CD14-positive monocyte (primary cell): Measurements from ENCODE around the gene OR1N1. TPM values are rescaled to one million over a fixed set of nuclear protein-coding genes. Genes with fewer than 3 reads are reported as not detected.

ENCODE experiments used
- DNase-seq, 3 donors: peaks; one replicate each; pipeline ENCODE4 v3.0.0-alpha.2; 2011 to 2022
- H2AFZ ChIP-seq: 2 replicates; pipeline ENCODE4 v1.6.0; 2012; ENCODE audit warnings: mild to moderate bottlenecking, low read depth, low read length, inconsistent platforms; ENCODE audit not compliant: insufficient read depth, poor library complexity, severe bottlenecking
- H3K27ac ChIP-seq, 2 donors: 1 replicate in 1 of 2; 2 replicates in 1 of 2; pipeline ENCODE4 v1.5.1; 2012 to 2013; ENCODE audit warnings: low read length in 2 of 2, control low read depth in 1 of 2, inconsistent platforms in 1 of 2, low read depth in 1 of 2, mild to moderate bottlenecking in 1 of 2
- H3K27me3 ChIP-seq, 2 donors: one replicate each; pipeline versions ENCODE4 v1.6.0 to v1.6.1; 2011 to 2013; ENCODE audit warnings: low read length in 2 of 2; ENCODE audit not compliant: control insufficient read depth in 2 of 2, insufficient read depth in 2 of 2
- H3K36me3 ChIP-seq, 2 donors: replicated peaks in 1 of 2; 1 replicate in 1 of 2; 2 replicates in 1 of 2; pipeline versions ENCODE4 v1.5.1 to v1.6.1; 2012 to 2013; ENCODE audit warnings: low read length in 2 of 2, control low read depth in 1 of 2, inconsistent platforms in 1 of 2, mild to moderate bottlenecking in 1 of 2; ENCODE audit not compliant: insufficient read depth in 2 of 2, control insufficient read depth in 1 of 2
- H3K4me1 ChIP-seq, 2 donors: 1 replicate in 1 of 2; 2 replicates in 1 of 2; pipeline versions ENCODE4 v1.5.1 to v1.6.1; 2012 to 2013; ENCODE audit warnings: low read length in 2 of 2, control low read depth in 1 of 2, inconsistent platforms in 1 of 2, mild to moderate bottlenecking in 1 of 2, moderate library complexity in 1 of 2; ENCODE audit not compliant: insufficient read depth in 2 of 2, control insufficient read depth in 1 of 2
- H3K4me2 ChIP-seq: replicated peaks from 2 replicates; pipeline ENCODE3; 2012; ENCODE audit warnings: low read length, moderate library complexity, mild to moderate bottlenecking; ENCODE audit not compliant: poor library complexity, severe bottlenecking; ENCODE audit errors: extremely low read depth
- H3K4me3 ChIP-seq, 3 experiments: fragments of 200-600 bp in 1 of 3; sonication (generic) in 1 of 3; replicated peaks in 1 of 3; 1 replicate in 2 of 3; 2 replicates in 1 of 3; pipeline ENCODE4 v1.5.1; 2011 to 2013; ENCODE audit warnings: low read length in 3 of 3, mild to moderate bottlenecking in 3 of 3, control low read depth in 2 of 3, low read depth in 2 of 3, inconsistent platforms in 1 of 3, moderate library complexity in 1 of 3
- H3K79me2 ChIP-seq: 2 replicates; pipeline ENCODE4 v1.6.0; 2012; ENCODE audit warnings: mild to moderate bottlenecking, control low read depth, inconsistent platforms, low read length, moderate library complexity; ENCODE audit not compliant: insufficient read depth
- H3K9ac ChIP-seq: 2 replicates; pipeline ENCODE4 v1.6.0; 2017; ENCODE audit warnings: low read length, mild to moderate bottlenecking; ENCODE audit not compliant: insufficient read depth, poor library complexity, severe bottlenecking
- H3K9me3 ChIP-seq, 2 donors: replicated peaks in 1 of 2; 1 replicate in 1 of 2; 2 replicates in 1 of 2; pipeline versions ENCODE4 v1.5.1 to v1.6.1; 2012 to 2013; ENCODE audit warnings: low read length in 2 of 2, control low read depth in 1 of 2; ENCODE audit not compliant: control insufficient read depth in 1 of 2, insufficient read depth in 1 of 2
- H4K20me1 ChIP-seq: 2 replicates; pipeline ENCODE4 v1.6.0; 2012; ENCODE audit warnings: mild to moderate bottlenecking, low read length, control low read depth, moderate library complexity; ENCODE audit not compliant: insufficient read depth
- H3K27ac Mint-ChIP-seq, 7 donors: one replicate each; pipeline ENCODE4 v1.8.0; 2020; ENCODE audit warnings: mild to moderate bottlenecking in 7 of 7, mixed read lengths in 7 of 7, moderate library complexity in 6 of 7, inconsistent platforms in 2 of 7
- H3K27me3 Mint-ChIP-seq, 3 donors: one replicate each; pipeline ENCODE4 v1.8.0; 2021 to 2022; ENCODE audit warnings: low read depth in 3 of 3, mild to moderate bottlenecking in 3 of 3, mixed read lengths in 3 of 3, moderate library complexity in 3 of 3, inconsistent platforms in 1 of 3
- H3K36me3 Mint-ChIP-seq, 2 donors: one replicate each; pipeline ENCODE4 v1.8.0; 2020; ENCODE audit warnings: mixed read lengths in 2 of 2, inconsistent platforms in 1 of 2, mild to moderate bottlenecking in 1 of 2
- H3K4me1 Mint-ChIP-seq: one replicate; pipeline ENCODE4 v1.8.0; 2020; ENCODE audit warnings: mild to moderate bottlenecking, mixed read lengths
- H3K4me3 Mint-ChIP-seq, 2 donors: one replicate each; pipeline ENCODE4 v1.8.0; 2020; ENCODE audit warnings: mild to moderate bottlenecking in 2 of 2, mixed read lengths in 2 of 2, moderate library complexity in 1 of 2
- H3K9me3 Mint-ChIP-seq, 7 donors: one replicate each; pipeline ENCODE4 v1.8.0; 2020 to 2022; ENCODE audit warnings: mixed read lengths in 7 of 7, mild to moderate bottlenecking in 6 of 7, moderate library complexity in 6 of 7, inconsistent platforms in 2 of 7
- CTCF ChIP-seq: fragments of 200-600 bp; IDR thresholded peaks from one replicate; pipeline ENCODE4 v1.8.0; 2022; ENCODE audit warnings: antibody characterized with exemption, mild to moderate bottlenecking
- WGBS: methylation state at CpG from one replicate; pipeline ENCODE4 v1.1.5; 2013; ENCODE audit warnings: missing lambda C conversion rate; ENCODE audit not compliant: insufficient coverage; 5-methylcytosine and 5-hydroxymethylcytosine counted together
- intact Hi-C, 2 donors: fragments of 100-400 bp; cut with micrococcal nuclease; formaldehyde crosslinking; loops; one replicate each; pipeline versions ENCODE4 v1.15.0 to v1.15.1; 2023
- polyA minus RNA-seq: library from RNA; depleted of rRNA, polyadenylated mRNA; stranded (reverse); fragments of >200 nt; gene quantifications from 2 replicates; pipeline ENCODE4 v1.2.3, GENCODE V29; 2012
- polyA plus RNA-seq, 3 donors: library from polyadenylated mRNA; depleted of rRNA in 1 of 3; unstranded in 2 of 3; stranded (reverse) in 1 of 3; fragments of 300-500 nt in 2 of 3; fragments of >200 nt in 1 of 3; fragmentation: Illumina TruSeq in 2 of 3; gene quantifications; 1 replicate in 2 of 3; 2 replicates in 1 of 3; pipeline ENCODE4 v1.2.3, GENCODE V29; 2012 to 2021
- total RNA-seq, 12 experiments: library from RNA in 1 of 12; stranded (reverse) in 1 of 12; fragments of 120-200 nt in 1 of 12; gene quantifications; one replicate each; pipeline ENCODE4 v1.2.4 and lab custom pipeline; 2013 to 2026; ENCODE audit warnings: mixed read lengths in 6 of 12, inconsistent platforms in 1 of 12

OR1N1 gene
- total RNA-seq (2013): not detected
- not detected for polyA plus RNA-seq
- not detected in 2 replicates for polyA minus RNA-seq
- 0 to 0.23 (median 0) reads per million in 11 experiments for total RNA-seq (lab: John Stamatoyannopoulos, UW)

GRCh38 chr9:122527193-122527592, at the start of gene OR1N1:
OR1N1 (minus strand) TSS chr9:122527293; CDS start chr9:122527293, 0 bp downstream.
- WGBS: 96% methylated on average over 3 of the region's 3 CpGs
- peak within 1 kb of the TSS in 1 of 2 donors; percentile 17 for H3K4me3 Mint-ChIP-seq
- no peaks in the 10 kb centered on the region for H3K36me3 Mint-ChIP-seq
- Histone ChIP-seq H4K20me1 (no peaks in the 10 kb centered on the region), H3K9ac (no peak within 1 kb of the TSS), H3K4me3 (no peak within 1 kb of the TSS), H3K4me1 (no peaks in the 10 kb centered on the region), H3K27me3 (no peaks in the 10 kb centered on the region), H3K79me2 (no peaks in the 10 kb centered on the region), H3K27ac (no peak within 1 kb of the TSS), H3K9me3 (peaks cover 0 to 6% of the 10 kb centered on the region in 2 donors), H3K36me3 (no peaks in the 10 kb centered on the region), H3K4me2 (no peak within 1 kb of the TSS), H2AFZ (no peak within 1 kb of the TSS)
- peaks cover 0 to 6% (median under 1%) of the 10 kb centered on the region in 7 donors for H3K9me3 Mint-ChIP-seq
- no peaks in the 10 kb centered on the region for H3K4me1 Mint-ChIP-seq
- peaks cover 0 to 2% (median 1%) of the 10 kb centered on the region in 3 donors for H3K27me3 Mint-ChIP-seq
- no peak within 1 kb of the TSS for H3K27ac Mint-ChIP-seq
- no peak for DNase-seq
- intact Hi-C loops: no loop called here
- no peak for TF ChIP-seq CTCF

- H3K27ac Mint-ChIP-seq: no peak overlapping the region
- Histone ChIP-seq H3K27ac (no peak overlapping the region), H3K36me3 (no peaks in the 10 kb centered on the region), H2AFZ (no peak overlapping the region), H3K79me2 (no peaks in the 10 kb centered on the region), H4K20me1 (no peaks in the 10 kb centered on the region), H3K27me3 (no peaks in the 10 kb centered on the region), H3K4me3 (no peak overlapping the region), H3K9me3 (peaks cover 0 to 2% of the 10 kb centered on the region in 2 donors), H3K4me1 (no peaks in the 10 kb centered on the region), H3K9ac (no peak overlapping the region), H3K4me2 (no peak overlapping the region)
- H3K4me1 Mint-ChIP-seq: no peaks in the 10 kb centered on the region
- peaks cover 0 to 10% (median 4%) of the 10 kb centered on the region in 7 donors for H3K9me3 Mint-ChIP-seq
- intact Hi-C loops: no loop called here
- H3K4me3 Mint-ChIP-seq: no peak overlapping the region
- peaks cover 0 to 4% (median 2%) of the 10 kb centered on the region in 3 donors for H3K27me3 Mint-ChIP-seq
- no peak for TF ChIP-seq CTCF
- 81% methylated on average over 2 of the region's 2 CpGs for WGBS
- H3K36me3 Mint-ChIP-seq: no peaks in the 10 kb centered on the region
- no peak for DNase-seq
Observed at GRCh38 chr9:122572456-122572855, 45.4 kb upstream of the OR1N1 start.
